NCI-H2107 treated with DMSO at 0.1 percent for 48 hours (cell line): ENCODE results near the gene CELSR1.

Source experiments
- DNase-seq: peaks from one replicate; lab custom pipeline; 2025; ENCODE audit not compliant: unreplicated experiment; lab: John Stamatoyannopoulos, UW

The CELSR1 gene

GRCh38 chr22:46462726-46463371 is 74.6 kb downstream of the CELSR1 start:
- peak; percentile 63 for DNase-seq

GRCh38 chr22:46461566-46462180 is 75.7 kb downstream of the CELSR1 start:
- DNase-seq = no peak

GRCh38 chr22:46460857-46461256 is 76.6 kb downstream of the CELSR1 start:
- no peak for DNase-seq

- DNase-seq = no peak
Measured at GRCh38 chr22:46459347-46460065, 77.9 kb downstream of the CELSR1 start.

GRCh38 chr22:46458525-46458924 is 78.9 kb downstream of the CELSR1 start:
- DNase-seq = no peak

GRCh38 chr22:46457502-46458488 is 79.6 kb downstream of the CELSR1 start:
- no peak for DNase-seq

GRCh38 chr22:46456818-46457163 is 80.6 kb downstream of the CELSR1 start:
- DNase-seq = no peak

- DNase-seq = no peak
Measured at GRCh38 chr22:46455446-46455845, 82.0 kb downstream of the CELSR1 start.

- no peak for DNase-seq
Measured at GRCh38 chr22:46454504-46455269, 82.7 kb downstream of the CELSR1 start.

GRCh38 chr22:46453829-46454503 is 83.5 kb downstream of the CELSR1 start:
- no peak for DNase-seq

GRCh38 chr22:46453006-46453828 is 84.2 kb downstream of the CELSR1 start:
- no peak for DNase-seq

- DNase-seq = no peak
Measured at GRCh38 chr22:46452195-46453005, 85.0 kb downstream of the CELSR1 start.

GRCh38 chr22:46451741-46452140 is 85.7 kb downstream of the CELSR1 start:
- no peak for DNase-seq

- DNase-seq = no peak
Measured at GRCh38 chr22:46450931-46451561, 86.4 kb downstream of the CELSR1 start.

- DNase-seq = no peak
Measured at GRCh38 chr22:46449974-46450745, 87.3 kb downstream of the CELSR1 start.

GRCh38 chr22:46449116-46449691 is 88.2 kb downstream of the CELSR1 start:
- no peak for DNase-seq

GRCh38 chr22:46448333-46448732 is 89.1 kb downstream of the CELSR1 start:
- no peak for DNase-seq
